IMR-90 (cell line): ENCODE results near the gene RAB39A. TPM values are rescaled to one million over a fixed set of nuclear protein-coding genes. Genes with fewer than 3 reads are reported as not detected.

ENCODE experiments used
- ATAC-seq: fragments of 200-7000 bp; cut with Tn5 transposase; 2 replicates; pipeline ENCODE4 v1.9.1; 2020; ENCODE audit warnings: low read depth, mild to moderate bottlenecking, moderate library complexity
- BruUV-seq: library from RNA; stranded (reverse); fragments of 400-500 nt; replicated peaks from 2 replicates; lab custom pipeline; 2021; lab: Mats Ljungman, UMichigan
- CTCF ChIA-PET: fragments of 300-600 bp; formaldehyde crosslinking; extraction: SDS; loops from one replicate; lab custom pipeline; 2021; ENCODE audit warnings: antibody characterized with exemption; lab: Yijun Ruan, JAX
- POLR2A ChIA-PET: fragments of 300-600 bp; sonication (Branson Sonifier 250); formaldehyde crosslinking; loops from one replicate; lab custom pipeline; 2022; ENCODE audit warnings: antibody characterized with exemption; ENCODE audit not compliant: unreplicated experiment; lab: Charles Lee
- DNase-seq: peaks from one replicate; pipeline ENCODE4 v3.0.0; 2013
- H2AFZ ChIP-seq: replicated peaks from 2 replicates; pipeline ENCODE3; 2013; ENCODE audit warnings: low read length, mild to moderate bottlenecking; ENCODE audit not compliant: poor library complexity
- H2AK5ac ChIP-seq: 2 replicates; pipeline ENCODE4 v1.6.1; 2013; ENCODE audit warnings: low read depth, low read length, inconsistent platforms
- H2AK9ac ChIP-seq: replicated peaks from 2 replicates; pipeline ENCODE3; 2013; ENCODE audit warnings: mild to moderate bottlenecking, low read depth, low read length, moderate library complexity; ENCODE audit not compliant: poor library complexity
- H2BK120ac ChIP-seq: 2 replicates; pipeline ENCODE4 v1.6.1; 2013; ENCODE audit warnings: low read depth, low read length, inconsistent platforms
- H2BK15ac ChIP-seq: 3 replicates; pipeline ENCODE4 v1.6.1; 2013; ENCODE audit warnings: low read depth, low read length, inconsistent platforms
- H2BK20ac ChIP-seq: 2 replicates; pipeline ENCODE4 v1.6.1; 2013; ENCODE audit warnings: low read depth, mild to moderate bottlenecking, inconsistent platforms, low read length, moderate library complexity
- H2BK5ac ChIP-seq: 2 replicates; pipeline ENCODE4 v1.6.1; 2013; ENCODE audit warnings: mild to moderate bottlenecking, low read depth, low read length, inconsistent platforms; ENCODE audit not compliant: poor library complexity, severe bottlenecking
- H3K14ac ChIP-seq: replicated peaks from 2 replicates; pipeline ENCODE4 v1.6.1; 2013; ENCODE audit warnings: low read depth, low read length, inconsistent platforms
- H3K18ac ChIP-seq: 2 replicates; pipeline ENCODE4 v1.6.1; 2013; ENCODE audit warnings: low read depth, low read length, control low read depth
- H3K23ac ChIP-seq: 2 replicates; pipeline ENCODE4 v1.6.1; 2013; ENCODE audit warnings: low read depth, low read length, inconsistent platforms
- H3K27ac ChIP-seq: 2 replicates; pipeline ENCODE4 v1.5.1; 2013; ENCODE audit warnings: mild to moderate bottlenecking, control low read depth, low read length; ENCODE audit not compliant: insufficient read depth
- H3K27me3 ChIP-seq: 2 replicates; pipeline ENCODE4 v1.6.1; 2013; ENCODE audit warnings: low read length; ENCODE audit not compliant: control insufficient read depth, insufficient read depth
- H3K36me3 ChIP-seq: 2 replicates; pipeline ENCODE4 v1.6.1; 2013; ENCODE audit warnings: low read length, mixed read lengths; ENCODE audit not compliant: control insufficient read depth, insufficient read depth
- H3K4ac ChIP-seq: 2 replicates; pipeline ENCODE4 v1.6.1; 2013; ENCODE audit warnings: low read depth, low read length, inconsistent platforms
- H3K4me1 ChIP-seq: 2 replicates; pipeline ENCODE4 v1.6.1; 2013; ENCODE audit warnings: low read length, mixed read lengths; ENCODE audit not compliant: control insufficient read depth, insufficient read depth
- H3K4me2 ChIP-seq: 2 replicates; pipeline ENCODE4 v1.6.1; 2013; ENCODE audit warnings: low read depth, mild to moderate bottlenecking, control low read depth, low read length, moderate library complexity
- H3K4me3 ChIP-seq: 2 replicates; pipeline ENCODE4 v1.5.1; 2013; ENCODE audit warnings: low read depth, mild to moderate bottlenecking, control low read depth, low read length, moderate library complexity; ENCODE audit not compliant: insufficient read depth
- H3K56ac ChIP-seq: 2 replicates; pipeline ENCODE4 v1.6.1; 2013; ENCODE audit warnings: low read length, inconsistent platforms; ENCODE audit not compliant: insufficient read depth; ENCODE audit errors: extremely low read depth
- H3K79me1 ChIP-seq, 2 experiments: 2 replicates each; pipeline ENCODE4 v1.6.1; 2013; ENCODE audit warnings: low read length in 2 of 2, inconsistent platforms in 1 of 2, low read depth in 1 of 2
- H3K9ac ChIP-seq: 2 replicates; pipeline ENCODE4 v1.6.1; 2013; ENCODE audit warnings: low read depth, low read length, control low read depth
- H3K9me1 ChIP-seq: 2 replicates; pipeline ENCODE4 v1.6.1; 2013; ENCODE audit warnings: low read length, inconsistent platforms; ENCODE audit not compliant: insufficient read depth
- H3K9me3 ChIP-seq: 2 replicates; pipeline ENCODE4 v1.6.1; 2013; ENCODE audit warnings: low read length; ENCODE audit not compliant: control insufficient read depth, insufficient read depth
- H4K20me1 ChIP-seq: 2 replicates; pipeline ENCODE4 v1.6.1; 2013; ENCODE audit warnings: low read length, inconsistent platforms; ENCODE audit not compliant: insufficient read depth
- H4K5ac ChIP-seq: 2 replicates; pipeline ENCODE4 v1.6.1; 2013; ENCODE audit warnings: mild to moderate bottlenecking, low read depth, low read length, control low read depth
- H4K8ac ChIP-seq, 2 experiments: 2 replicates each; pipeline ENCODE4 v1.6.1; 2013; ENCODE audit warnings: low read depth in 2 of 2, low read length in 2 of 2, control low read depth in 1 of 2, inconsistent platforms in 1 of 2
- H4K91ac ChIP-seq: 2 replicates; pipeline ENCODE4 v1.6.1; 2013; ENCODE audit warnings: low read depth, low read length, inconsistent platforms; ENCODE audit not compliant: insufficient read depth
- BHLHE40 ChIP-seq: fragments of 150-350 bp; IDR thresholded peaks from 2 replicates; pipeline ENCODE4 v1.6.1; 2016; ENCODE audit warnings: mild to moderate bottlenecking, low read depth, low read length
- CHD1 ChIP-seq: IDR thresholded peaks from 2 replicates; pipeline ENCODE4 v1.6.1; 2012; ENCODE audit warnings: low read depth, low read length, improper control_type of control experiment
- MXI1 ChIP-seq: IDR thresholded peaks from 2 replicates; pipeline ENCODE4 v1.6.1; 2012; ENCODE audit warnings: low read depth, mild to moderate bottlenecking, low read length, moderate library complexity, borderline replicate concordance
- RFX5 ChIP-seq: IDR thresholded peaks from 2 replicates; pipeline ENCODE4 v1.8.0; 2012; ENCODE audit warnings: low read depth, mild to moderate bottlenecking, low read length, moderate library complexity
- WGBS, 2 experiments: methylation state at CpG; one replicate each; pipeline versions ENCODE4 v1.1.5 to v1.1.7; 2013; ENCODE audit warnings: missing lambda C conversion rate in 2 of 2; ENCODE audit not compliant: insufficient read length in 1 of 2; ENCODE audit errors: extremely low coverage in 2 of 2; 5-methylcytosine and 5-hydroxymethylcytosine counted together
- dilution Hi-C: fragments of 300-500 bp; cut with HindIII; formaldehyde crosslinking; loops from one replicate; pipeline ENCODE4 v1.14.3; 2018; ENCODE audit warnings: low sequenced_read_pairs; ENCODE audit not compliant: unreplicated experiment
- in situ Hi-C: fragments of 300-500 bp; cut with MboI; formaldehyde crosslinking; loops from 3 replicates; pipeline ENCODE4 v1.14.3; 2019; ENCODE audit warnings: low sequenced_read_pairs, inconsistent platforms, mixed read lengths
- intact Hi-C: fragments of 100-400 bp; cut with micrococcal nuclease; formaldehyde crosslinking; loops from 2 replicates; pipeline ENCODE4 v1.10.0; 2022
- polyA plus RNA-seq, 3 experiments: library from polyadenylated mRNA; depleted of rRNA; stranded (reverse); fragments of >200 nt; gene quantifications; 2 replicates each; pipeline ENCODE4 v1.2.3, GENCODE V29; 2012; ENCODE audit warnings: low replicate concordance in 1 of 3
- total RNA-seq: library from RNA; depleted of rRNA; stranded (reverse); fragments of >200 nt; gene quantifications from 2 replicates; pipeline ENCODE4 v1.2.3, GENCODE V29; 2012
- TF ChIP-seq, protein P1 (sequence below): fragments of 150-350 bp; IDR thresholded peaks from 2 replicates; pipeline ENCODE4 v1.6.1; 2016; ENCODE audit warnings: low read depth, mild to moderate bottlenecking, low read length, moderate library complexity, borderline replicate concordance

RAB39A gene
- total and polyA plus RNA-seq, 2 of the 4 experiments (the other 2 are of a cell fraction) = not detected

DNA sequence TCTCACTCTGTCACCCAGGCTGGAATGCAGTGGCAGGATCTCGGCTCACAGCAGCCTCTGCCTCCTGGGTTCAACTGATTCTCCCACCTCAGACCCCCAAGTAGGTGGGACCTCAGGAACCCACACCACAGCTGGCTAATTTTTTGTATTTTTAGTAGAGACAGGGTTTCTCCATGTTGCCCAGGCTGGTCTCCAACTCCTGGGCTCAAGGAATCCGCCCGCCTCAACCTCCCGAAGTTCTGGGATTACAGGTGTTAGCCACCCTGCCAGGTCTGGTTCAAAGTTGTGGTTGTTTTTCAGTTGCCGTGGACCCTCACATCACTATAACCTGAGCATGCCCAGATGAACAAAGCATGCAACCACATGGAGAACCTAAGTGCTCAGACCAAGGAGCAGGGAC lies 13.0 kb upstream of the RAB39A start:
- in situ Hi-C loops (no loop called here), intact Hi-C loops (no loop called here), dilution Hi-C loops (no loop called here)
- no TSS peak for BruUV-seq
- no CpG with 5 or more reads among the region's 5 CpGs for WGBS, 2 experiments
- no peaks in the 10 kb centered on the region for H3K27me3 ChIP-seq
- no peak overlapping the region for H2BK5ac ChIP-seq
- no peak overlapping the region for H3K4me3 ChIP-seq
- no peak overlapping the region for H2BK20ac ChIP-seq
- H3K36me3 ChIP-seq = no peaks in the 10 kb centered on the region
- TF ChIP-seq MXI1 (no peak), CHD1 (no peak), BHLHE40 (no peak), RFX5 (no peak)
- TF ChIP-seq, protein P1, sequence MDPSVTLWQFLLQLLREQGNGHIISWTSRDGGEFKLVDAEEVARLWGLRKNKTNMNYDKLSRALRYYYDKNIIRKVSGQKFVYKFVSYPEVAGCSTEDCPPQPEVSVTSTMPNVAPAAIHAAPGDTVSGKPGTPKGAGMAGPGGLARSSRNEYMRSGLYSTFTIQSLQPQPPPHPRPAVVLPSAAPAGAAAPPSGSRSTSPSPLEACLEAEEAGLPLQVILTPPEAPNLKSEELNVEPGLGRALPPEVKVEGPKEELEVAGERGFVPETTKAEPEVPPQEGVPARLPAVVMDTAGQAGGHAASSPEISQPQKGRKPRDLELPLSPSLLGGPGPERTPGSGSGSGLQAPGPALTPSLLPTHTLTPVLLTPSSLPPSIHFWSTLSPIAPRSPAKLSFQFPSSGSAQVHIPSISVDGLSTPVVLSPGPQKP = no peak
- no peak overlapping the region for H2BK120ac ChIP-seq
- H2BK15ac ChIP-seq = no peak overlapping the region
- H3K9ac ChIP-seq = no peak overlapping the region
- no peaks in the 10 kb centered on the region for H3K4me1 ChIP-seq
- no peak overlapping the region for H2AK5ac ChIP-seq
- no peaks in the 10 kb centered on the region for H3K9me3 ChIP-seq
- H4K91ac ChIP-seq = no peak overlapping the region
- H4K5ac ChIP-seq = no peak overlapping the region
- no peak overlapping the region for H3K56ac ChIP-seq
- no peak overlapping the region for H2AK9ac ChIP-seq
- no peaks in the 10 kb centered on the region for H3K9me1 ChIP-seq
- no peak overlapping the region for H3K4me2 ChIP-seq
- no peak overlapping the region for H4K8ac ChIP-seq
- no peak overlapping the region for H3K18ac ChIP-seq
- no peaks in the 10 kb centered on the region for H4K20me1 ChIP-seq
- H3K79me1 ChIP-seq = no peaks in the 10 kb centered on the region
- H3K14ac ChIP-seq = no peak overlapping the region
- no peak overlapping the region for H3K27ac ChIP-seq
- no peak overlapping the region for H2AFZ ChIP-seq
- CTCF ChIA-PET = no interaction called here
- ATAC-seq = no peak
- DNase-seq = no peak
- POLR2A ChIA-PET = no interaction called here
- H3K23ac ChIP-seq = no peak overlapping the region
- no peak overlapping the region for H3K4ac ChIP-seq
